Upper lobe of left lung (tissue), 6 donors: ENCODE measurements around the gene MED25. TPM values are rescaled to one million over a fixed set of nuclear protein-coding genes. Genes with fewer than 3 reads are reported as not detected.
A peak's percentile ranks its signal among the peaks of the same experiment; 100 is the strongest.

ENCODE experiments used
- ATAC-seq, 2 donors: fragments of 200-7000 bp; cut with Tn5 transposase; one replicate each; pipeline ENCODE4 v1.9.1; 2022; ENCODE audit warnings: mild to moderate bottlenecking in 2 of 2, moderate library complexity in 2 of 2; ENCODE audit not compliant: low FRiP score in 2 of 2
- DNase-seq, 2 donors: peaks; one replicate each; pipeline ENCODE4 v3.0.0-alpha.2; 2019 to 2020
- H3K27ac ChIP-seq, 4 donors: fragments of 200-600 bp; sonication (generic); one replicate each; pipeline ENCODE4 v1.5.1; 2016 to 2019
- H3K27me3 ChIP-seq, 4 donors: fragments of 200-600 bp; sonication (generic); one replicate each; pipeline ENCODE4 v1.5.1; 2017 to 2019
- H3K36me3 ChIP-seq, 4 donors: fragments of 200-600 bp; sonication (generic); one replicate each; pipeline ENCODE4 v1.5.1; 2016 to 2019
- H3K4me1 ChIP-seq, 4 donors: fragments of 200-600 bp; sonication (generic); one replicate each; pipeline ENCODE4 v1.5.1; 2018 to 2019
- H3K4me3 ChIP-seq, 4 donors: fragments of 200-600 bp; sonication (generic); one replicate each; pipeline ENCODE4 v1.5.1; 2017 to 2019; ENCODE audit warnings: mild to moderate bottlenecking in 2 of 4, moderate library complexity in 1 of 4
- H3K9me3 ChIP-seq, 4 donors: fragments of 200-600 bp; sonication (generic); one replicate each; pipeline ENCODE4 v1.5.1; 2018 to 2019
- CTCF ChIP-seq, 6 experiments: fragments of 450-650 bp in 4 of 6; fragments of 200-600 bp in 2 of 6; sonication (generic) in 2 of 6; IDR thresholded peaks; one replicate each; pipeline ENCODE4 v1.5.1; 2016 to 2019; ENCODE audit warnings: antibody characterized with exemption in 6 of 6
- EP300 ChIP-seq, 4 donors: sonication (generic); formaldehyde crosslinking; IDR thresholded peaks; one replicate each; pipeline ENCODE4 v1.5.1; 2017; ENCODE audit warnings: antibody characterized with exemption in 4 of 4, control low read depth in 2 of 4
- POLR2A ChIP-seq, 4 donors: fragments of 450-650 bp; IDR thresholded peaks; one replicate each; pipeline ENCODE4 v1.5.1; 2016 to 2017; ENCODE audit warnings: antibody characterized with exemption in 4 of 4, mild to moderate bottlenecking in 2 of 4
- POLR2AphosphoS5 ChIP-seq, 2 donors: sonication (generic); formaldehyde crosslinking; IDR thresholded peaks; one replicate each; pipeline ENCODE4 v1.5.1; 2017; ENCODE audit warnings: antibody characterized with exemption in 2 of 2
- WGBS, 2 donors: methylation state at CpG; one replicate each; pipeline ENCODE4 v1.1.5; 2017 to 2018; 5-methylcytosine and 5-hydroxymethylcytosine counted together
- total RNA-seq, 6 donors: library from RNA; depleted of rRNA in 4 of 6; stranded (reverse); fragments of >200 nt in 4 of 6; gene quantifications; one replicate each; pipeline versions ENCODE4 v1.1.0 to v1.2.1, GENCODE V29; 2016 to 2021
- donor health status: DM: no; HTN: no; CAD: no; lungs with moderate emphysema.
- donor health status: DM: no; HTN: yes; CAD: no; lungs with severe emphysema.

The MED25 gene
- total RNA-seq, 6 donors from 2014 or later = 41.7 to 110 (median 61.2) TPM

GRCh38 chr19:49879243-49879963 lies 61.3 kb downstream of the MED25 start:
- TF ChIP-seq EP300 (IDR thresholded peaks at IDR 0.05) (no peak), POLR2A (IDR thresholded peaks at IDR 0.05) (no peak), POLR2AphosphoS5 (IDR thresholded peaks at IDR 0.05) (no peak), CTCF (IDR thresholded peaks at IDR 0.05) (no peak)
- H3K27ac ChIP-seq = peak overlapping the region in 2 of 4 donors; percentile 99
- DNase-seq = no peak
- H3K36me3 ChIP-seq = peaks cover 44 to 50% (median 47%) of the 10 kb centered on the region in 4 donors
- WGBS, 2 donors = 94% methylated on average over 12 of the region's 12 CpGs
- no peaks in the 10 kb centered on the region for H3K9me3 ChIP-seq
- no peaks in the 10 kb centered on the region for H3K27me3 ChIP-seq
- H3K4me3 ChIP-seq = no peak overlapping the region
- no peak for ATAC-seq
- peaks cover 17 to 26% (median 25%) of the 10 kb centered on the region in 4 donors for H3K4me1 ChIP-seq

- DNase-seq = no peak
- TF ChIP-seq EP300 (IDR thresholded peaks at IDR 0.05) = no peak
- ATAC-seq = no peak
- Histone ChIP-seq H3K9me3 (no peaks in the 10 kb centered on the region), H3K27me3 (no peaks in the 10 kb centered on the region), H3K27ac (no peak overlapping the region), H3K4me1 (peaks cover 12 to 18% (median 17%) of the 10 kb centered on the region in 4 donors), H3K36me3 (peaks cover 51 to 59% (median 55%) of the 10 kb centered on the region in 4 donors), H3K4me3 (no peak overlapping the region)
- 93 to 99% methylated on average over 8 to 10 of the region's 10 CpGs for WGBS, 2 donors
Measured at GRCh38 chr19:49880162-49880869, 62.2 kb downstream of the MED25 start.

- peak in 1 of 2 donors; percentile 79 for DNase-seq
- H3K27me3 ChIP-seq = no peaks in the 10 kb centered on the region
Measured at GRCh38 chr19:49881186-49881585, 63.1 kb downstream of the MED25 start.

GRCh38 chr19:49881672-49882394 lies 63.7 kb downstream of the MED25 start:
- Histone ChIP-seq H3K27me3 (no peaks in the 10 kb centered on the region), H3K4me3 (no peak overlapping the region), H3K36me3 (peaks cover 51 to 71% (median 63%) of the 10 kb centered on the region in 4 donors), H3K27ac (no peak overlapping the region), H3K9me3 (no peaks in the 10 kb centered on the region), H3K4me1 (peaks cover 7 to 13% (median 11%) of the 10 kb centered on the region in 4 donors)
- ATAC-seq (no peak), DNase-seq (peak in 1 of 2 donors; percentile 50)
- TF ChIP-seq POLR2A (IDR thresholded peaks at IDR 0.05) (no peak), CTCF (IDR thresholded peaks at IDR 0.05) (no peak), POLR2AphosphoS5 (IDR thresholded peaks at IDR 0.05) (no peak), EP300 (IDR thresholded peaks at IDR 0.05) (no peak)
- 87 to 94% methylated on average over 30 to 31 of the region's 31 CpGs for WGBS, 2 donors

More at GRCh38 chr19:49881186-49881585, 63.1 kb downstream of the MED25 start:
- WGBS, 2 donors = 88 to 100% methylated on average over 1 to 17 of the region's 17 CpGs
- Histone ChIP-seq H3K4me3 (no peak overlapping the region), H3K27ac (no peak overlapping the region), H3K9me3 (no peaks in the 10 kb centered on the region), H3K36me3 (peaks cover 51 to 66% (median 61%) of the 10 kb centered on the region in 4 donors), H3K4me1 (peaks cover 7 to 13% (median 11%) of the 10 kb centered on the region in 4 donors)
- ATAC-seq = no peak
- TF ChIP-seq CTCF (IDR thresholded peaks at IDR 0.05) (no peak), EP300 (IDR thresholded peaks at IDR 0.05) (no peak), POLR2A (IDR thresholded peaks at IDR 0.05) (no peak), POLR2AphosphoS5 (IDR thresholded peaks at IDR 0.05) (no peak)

GRCh38 chr19:49882643-49883042 lies 64.6 kb downstream of the MED25 start:
- no peaks in the 10 kb centered on the region for H3K27me3 ChIP-seq
- WGBS, 2 donors = 98 to 99% methylated on average over 14 of the region's 14 CpGs
- no peak overlapping the region for H3K4me3 ChIP-seq
- TF ChIP-seq EP300 (IDR thresholded peaks at IDR 0.05) = no peak
- H3K27ac ChIP-seq = no peak overlapping the region
- DNase-seq = peak in 1 of 2 donors; percentile 72
- H3K4me1 ChIP-seq = peaks cover 7 to 13% (median 11%) of the 10 kb centered on the region in 4 donors
- no peaks in the 10 kb centered on the region for H3K9me3 ChIP-seq
- H3K36me3 ChIP-seq = peaks cover 51 to 71% (median 64%) of the 10 kb centered on the region in 4 donors
- no peak for ATAC-seq
